ENCODE results near the gene RTP3. TPM values are rescaled to one million over a fixed set of nuclear protein-coding genes. Genes with fewer than 3 reads are reported as not detected.

The RTP3 gene
- total RNA-seq, 1 donor from 2014 or later: not detected

- DNase-seq (ENCODE audit: low spot score, unreplicated experiment): no peak
- Mint-ChIP-seq H3K27ac (no peak overlapping the region), H3K27me3 (peaks cover 12% of the 10 kb centered on the region), H3K4me1 (ENCODE audit: low read depth) (no peaks in the 10 kb centered on the region), H3K4me3 (ENCODE audit: low read depth) (no peak overlapping the region), H3K36me3 (ENCODE audit: insufficient read depth) (no peaks in the 10 kb centered on the region), H3K9me3 (ENCODE audit: low read depth) (no peaks in the 10 kb centered on the region)
- no peak for TF ChIP-seq CTCF (IDR thresholded peaks at IDR 0.05; ENCODE audit: unreplicated experiment)
These were observed 7.0 kb downstream of the RTP3 start for GRCh38 chr3:46504789-46505188.

- no peaks in the 10 kb centered on the region for H3K4me1 Mint-ChIP-seq (ENCODE audit: low read depth)
- peaks cover 12% of the 10 kb centered on the region for H3K27me3 Mint-ChIP-seq
- TF ChIP-seq CTCF (IDR thresholded peaks at IDR 0.05; ENCODE audit: unreplicated experiment): no peak
- H3K4me3 Mint-ChIP-seq (ENCODE audit: low read depth): no peak overlapping the region
- H3K36me3 Mint-ChIP-seq (ENCODE audit: insufficient read depth): no peaks in the 10 kb centered on the region
- no peak overlapping the region for H3K27ac Mint-ChIP-seq
- H3K9me3 Mint-ChIP-seq (ENCODE audit: low read depth): no peaks in the 10 kb centered on the region
- DNase-seq (ENCODE audit: low spot score, unreplicated experiment): no peak
These were observed 8.2 kb downstream of the RTP3 start for GRCh38 chr3:46505953-46506352.

- Mint-ChIP-seq H3K4me3 (ENCODE audit: low read depth) (no peak overlapping the region), H3K27ac (no peak overlapping the region), H3K4me1 (ENCODE audit: low read depth) (no peaks in the 10 kb centered on the region), H3K27me3 (peaks cover 10% of the 10 kb centered on the region), H3K36me3 (ENCODE audit: insufficient read depth) (no peaks in the 10 kb centered on the region), H3K9me3 (ENCODE audit: low read depth) (no peaks in the 10 kb centered on the region)
- TF ChIP-seq CTCF (IDR thresholded peaks at IDR 0.05; ENCODE audit: unreplicated experiment): no peak
- DNase-seq (ENCODE audit: low spot score, unreplicated experiment): no peak
These were observed 8.8 kb downstream of the RTP3 start for GRCh38 chr3:46506526-46506925.

GRCh38 chr3:46508850-46509591, 11.2 kb downstream of the RTP3 start:
- no peaks in the 10 kb centered on the region for H3K4me1 Mint-ChIP-seq (ENCODE audit: low read depth)
- no peak overlapping the region for H3K27ac Mint-ChIP-seq
- DNase-seq (ENCODE audit: low spot score, unreplicated experiment): no peak
- TF ChIP-seq CTCF (IDR thresholded peaks at IDR 0.05; ENCODE audit: unreplicated experiment): no peak
- peaks cover 9% of the 10 kb centered on the region for H3K27me3 Mint-ChIP-seq
- no peaks in the 10 kb centered on the region for H3K9me3 Mint-ChIP-seq (ENCODE audit: low read depth)
- H3K4me3 Mint-ChIP-seq (ENCODE audit: low read depth): no peak overlapping the region
- H3K36me3 Mint-ChIP-seq (ENCODE audit: insufficient read depth): no peaks in the 10 kb centered on the region

- TF ChIP-seq CTCF (IDR thresholded peaks at IDR 0.05; ENCODE audit: unreplicated experiment): no peak
- H3K27me3 Mint-ChIP-seq: peaks cover 9% of the 10 kb centered on the region
These were observed 11.9 kb downstream of the RTP3 start for GRCh38 chr3:46509661-46510187.

More at GRCh38 chr3:46509661-46510187, 11.9 kb downstream of the RTP3 start:
- Mint-ChIP-seq H3K4me3 (ENCODE audit: low read depth) (no peak overlapping the region), H3K36me3 (ENCODE audit: insufficient read depth) (no peaks in the 10 kb centered on the region), H3K27ac (no peak overlapping the region), H3K4me1 (ENCODE audit: low read depth) (no peaks in the 10 kb centered on the region), H3K9me3 (ENCODE audit: low read depth) (no peaks in the 10 kb centered on the region)
- DNase-seq (ENCODE audit: low spot score, unreplicated experiment): no peak

All from progenitor cell of endocrine pancreas (in vitro differentiated cells).